Measurements from ENCODE around the gene CRIP2. TPM values are rescaled to one million over a fixed set of nuclear protein-coding genes. Genes with fewer than 3 reads are reported as not detected.

Gene CRIP2
- total and polyA plus RNA-seq, 2 experiments from 2014 or later: 3.4 to 9.6 TPM

GRCh38 chr14:105484069-105484996 is 9.7 kb downstream of the CRIP2 start:
- Histone ChIP-seq H3K27me3 (ENCODE audit: insufficient read depth) (peaks cover 94% of the 10 kb centered on the region), H3F3A (replicated peaks; ENCODE audit: low read depth) (no peaks in the 10 kb centered on the region), H3K9me2 (ENCODE audit: insufficient read depth) (no peaks in the 10 kb centered on the region), H4K20me1 (replicated peaks; ENCODE audit: insufficient read depth) (no peaks in the 10 kb centered on the region), H3K4me1 (ENCODE audit: insufficient read depth) (peaks cover 9% of the 10 kb centered on the region; the same call in 1 of the 2 replicates), H3K4me2 (no peak overlapping the region), H2AFZ (no peak overlapping the region), H3K36me3 (ENCODE audit: insufficient read depth) (no peaks in the 10 kb centered on the region), H3K4me3 (no peak overlapping the region), H3K27ac (ENCODE audit: low read depth) (no peak overlapping the region), H3K79me2 (replicated peaks; ENCODE audit: insufficient read depth) (no peaks in the 10 kb centered on the region)
- TF ChIP-seq STAT1 (IDR thresholded peaks at IDR 0.05; ENCODE audit: unreplicated experiment) (no peak), REST (IDR thresholded peaks at IDR 0.05; ENCODE audit: unreplicated experiment) (no peak), CREB1 (CRISPR knock-in tag; IDR thresholded peaks at IDR 0.05; ENCODE audit: low read depth) (no peak), POLR2AphosphoS5 (IDR thresholded peaks at IDR 0.05; ENCODE audit: low read depth) (no peak), JUNB (IDR thresholded peaks at IDR 0.05; ENCODE audit: unreplicated experiment) (no peak), NANOG (IDR thresholded peaks at IDR 0.05; ENCODE audit: borderline replicate concordance) (no peak), CTCF (conservative IDR thresholded peaks at IDR 0.05; ENCODE audit: low read depth in 2 of 2) (no peak), ZNF331 (CRISPR knock-in tag; IDR thresholded peaks at IDR 0.05; ENCODE audit: low read depth) (no peak), EZH2 (IDR thresholded peaks at IDR 0.05; ENCODE audit: low read depth, unreplicated experiment) (no peak), ETS1 (IDR thresholded peaks at IDR 0.05) (no peak), EZH2phosphoT487 (IDR thresholded peaks at IDR 0.05; ENCODE audit: unreplicated experiment) (no peak), ZNF114 (CRISPR knock-in tag; IDR thresholded peaks at IDR 0.05) (no peak)
- TF ChIP-seq, protein P1, sequence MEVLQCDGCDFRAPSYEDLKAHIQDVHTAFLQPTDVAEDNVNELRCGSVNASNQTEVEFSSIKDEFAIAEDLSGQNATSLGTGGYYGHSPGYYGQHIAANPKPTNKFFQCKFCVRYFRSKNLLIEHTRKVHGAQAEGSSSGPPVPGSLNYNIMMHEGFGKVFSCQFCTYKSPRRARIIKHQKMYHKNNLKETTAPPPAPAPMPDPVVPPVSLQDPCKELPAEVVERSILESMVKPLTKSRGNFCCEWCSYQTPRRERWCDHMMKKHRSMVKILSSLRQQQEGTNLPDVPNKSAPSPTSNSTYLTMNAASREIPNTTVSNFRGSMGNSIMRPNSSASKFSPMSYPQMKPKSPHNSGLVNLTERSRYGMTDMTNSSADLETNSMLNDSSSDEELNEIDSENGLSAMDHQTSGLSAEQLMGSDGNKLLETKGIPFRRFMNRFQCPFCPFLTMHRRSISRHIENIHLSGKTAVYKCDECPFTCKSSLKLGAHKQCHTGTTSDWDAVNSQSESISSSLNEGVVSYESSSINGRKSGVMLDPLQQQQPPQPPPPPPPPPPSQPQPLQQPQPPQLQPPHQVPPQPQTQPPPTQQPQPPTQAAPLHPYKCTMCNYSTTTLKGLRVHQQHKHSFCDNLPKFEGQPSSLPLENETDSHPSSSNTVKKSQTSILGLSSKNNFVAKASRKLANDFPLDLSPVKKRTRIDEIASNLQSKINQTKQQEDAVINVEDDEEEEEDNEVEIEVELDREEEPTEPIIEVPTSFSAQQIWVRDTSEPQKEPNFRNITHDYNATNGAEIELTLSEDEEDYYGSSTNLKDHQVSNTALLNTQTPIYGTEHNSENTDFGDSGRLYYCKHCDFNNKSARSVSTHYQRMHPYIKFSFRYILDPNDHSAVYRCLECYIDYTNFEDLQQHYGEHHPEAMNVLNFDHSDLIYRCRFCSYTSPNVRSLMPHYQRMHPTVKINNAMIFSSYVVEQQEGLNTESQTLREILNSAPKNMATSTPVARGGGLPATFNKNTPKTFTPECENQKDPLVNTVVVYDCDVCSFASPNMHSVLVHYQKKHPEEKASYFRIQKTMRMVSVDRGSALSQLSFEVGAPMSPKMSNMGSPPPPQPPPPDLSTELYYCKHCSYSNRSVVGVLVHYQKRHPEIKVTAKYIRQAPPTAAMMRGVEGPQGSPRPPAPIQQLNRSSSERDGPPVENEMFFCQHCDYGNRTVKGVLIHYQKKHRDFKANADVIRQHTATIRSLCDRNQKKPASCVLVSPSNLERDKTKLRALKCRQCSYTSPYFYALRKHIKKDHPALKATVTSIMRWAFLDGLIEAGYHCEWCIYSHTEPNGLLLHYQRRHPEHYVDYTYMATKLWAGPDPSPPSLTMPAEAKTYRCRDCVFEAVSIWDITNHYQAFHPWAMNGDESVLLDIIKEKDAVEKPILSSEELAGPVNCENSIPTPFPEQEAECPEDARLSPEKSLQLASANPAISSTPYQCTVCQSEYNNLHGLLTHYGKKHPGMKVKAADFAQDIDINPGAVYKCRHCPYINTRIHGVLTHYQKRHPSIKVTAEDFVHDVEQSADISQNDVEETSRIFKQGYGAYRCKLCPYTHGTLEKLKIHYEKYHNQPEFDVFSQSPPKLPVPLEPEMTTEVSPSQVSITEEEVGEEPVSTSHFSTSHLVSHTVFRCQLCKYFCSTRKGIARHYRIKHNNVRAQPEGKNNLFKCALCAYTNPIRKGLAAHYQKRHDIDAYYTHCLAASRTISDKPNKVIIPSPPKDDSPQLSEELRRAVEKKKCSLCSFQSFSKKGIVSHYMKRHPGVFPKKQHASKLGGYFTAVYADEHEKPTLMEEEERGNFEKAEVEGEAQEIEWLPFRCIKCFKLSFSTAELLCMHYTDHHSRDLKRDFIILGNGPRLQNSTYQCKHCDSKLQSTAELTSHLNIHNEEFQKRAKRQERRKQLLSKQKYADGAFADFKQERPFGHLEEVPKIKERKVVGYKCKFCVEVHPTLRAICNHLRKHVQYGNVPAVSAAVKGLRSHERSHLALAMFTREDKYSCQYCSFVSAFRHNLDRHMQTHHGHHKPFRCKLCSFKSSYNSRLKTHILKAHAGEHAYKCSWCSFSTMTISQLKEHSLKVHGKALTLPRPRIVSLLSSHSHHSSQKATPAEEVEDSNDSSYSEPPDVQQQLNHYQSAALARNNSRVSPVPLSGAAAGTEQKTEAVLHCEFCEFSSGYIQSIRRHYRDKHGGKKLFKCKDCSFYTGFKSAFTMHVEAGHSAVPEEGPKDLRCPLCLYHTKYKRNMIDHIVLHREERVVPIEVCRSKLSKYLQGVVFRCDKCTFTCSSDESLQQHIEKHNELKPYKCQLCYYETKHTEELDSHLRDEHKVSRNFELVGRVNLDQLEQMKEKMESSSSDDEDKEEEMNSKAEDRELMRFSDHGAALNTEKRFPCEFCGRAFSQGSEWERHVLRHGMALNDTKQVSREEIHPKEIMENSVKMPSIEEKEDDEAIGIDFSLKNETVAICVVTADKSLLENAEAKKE (CRISPR knock-in tag; IDR thresholded peaks at IDR 0.05): no peak
- ATAC-seq (no peak), DNase-seq (ENCODE audit: low spot score) (no peak)
- Mint-ChIP-seq H3K27me3 (ENCODE audit: insufficient read depth, low read depth, poor library complexity) (peaks cover 74% of the 10 kb centered on the region), H3K4me3 (no peak overlapping the region; the same call in 2 of the 3 replicates), H3K9me3 (no peaks in the 10 kb centered on the region), H3K36me3 (ENCODE audit: low read depth) (no peaks in the 10 kb centered on the region), H3K4me1 (peaks cover 16% of the 10 kb centered on the region; the same call in 2 of the 3 replicates), H3K27ac (no peak overlapping the region)

Data from GM23338 (cell line).